OCI-LY3 (cell line): ENCODE data around the gene TPP1.

ENCODE experiments used
- CTCF ChIP-seq: fragments of 200-600, 300-600 bp; sonication (generic); IDR thresholded peaks from 2 replicates; pipeline ENCODE4 v1.5.1; 2014; ENCODE audit warnings: antibody characterized with exemption, low read length, low read depth
- EZH2phosphoT487 ChIP-seq: fragments of 200-600 bp; shearing (Covaris generic); IDR thresholded peaks from 2 replicates; pipeline ENCODE4 v1.6.1; 2018; ENCODE audit warnings: antibody characterized with exemption, mixed run types, low read depth

- TF ChIP-seq CTCF (no peak), EZH2phosphoT487 (no peak)
Observed at GRCh38 chr11:6632116-6633073, 13.2 kb upstream of the TPP1 start.
